Activated CD4-positive, alpha-beta memory T cell treated with anti-CD3 and anti-CD28 coated beads, Interleukin-2, amount 10 ng/mL, durations not matched to agents 7 days and 5 days (primary cell): ENCODE data around the gene RRM1. TPM values are rescaled to one million over a fixed set of nuclear protein-coding genes. Genes with fewer than 3 reads are reported as not detected.
A peak's percentile ranks its signal among the peaks of the same experiment; 100 is the strongest.
"Not testable (repeated sequence)": the region's sequence is repeated elsewhere in the genome, so short reads cannot be mapped to it uniquely, and the experiment has no call there.

ENCODE experiments used
- CTCF ChIA-PET: fragments of 350-600 bp; sonication (Branson Sonifier 250); formaldehyde crosslinking; loops from one replicate; lab custom pipeline; 2021; ENCODE audit warnings: antibody characterized with exemption, inconsistent platforms; lab: Charles Lee
- POLR2A ChIA-PET: fragments of 350-600 bp; sonication (Branson Sonifier 250); formaldehyde crosslinking; loops from one replicate; lab custom pipeline; 2021; ENCODE audit warnings: antibody characterized with exemption; lab: Charles Lee
- DNase-seq: peaks from one replicate; pipeline ENCODE4 v3.0.0-alpha.2; 2020
- H3K27ac Mint-ChIP-seq: one replicate; pipeline ENCODE4 v1.8.0; 2021; ENCODE audit warnings: mild to moderate bottlenecking, mixed read lengths
- H3K27me3 Mint-ChIP-seq: one replicate; pipeline ENCODE4 v1.8.0; 2021; ENCODE audit warnings: mixed read lengths
- H3K36me3 Mint-ChIP-seq: one replicate; pipeline ENCODE4 v1.8.0; 2021; ENCODE audit warnings: low read depth, mixed read lengths
- H3K4me1 Mint-ChIP-seq: one replicate; pipeline ENCODE4 v1.8.0; 2021; ENCODE audit warnings: mixed read lengths
- H3K4me3 Mint-ChIP-seq: one replicate; pipeline ENCODE4 v1.8.0; 2021; ENCODE audit warnings: mild to moderate bottlenecking, mixed read lengths
- H3K9me3 Mint-ChIP-seq: one replicate; pipeline ENCODE4 v1.8.0; 2021; ENCODE audit warnings: mixed read lengths
- total RNA-seq, 2 experiments: library from RNA; stranded (reverse); gene quantifications; one replicate each; pipeline ENCODE4 v1.2.3, GENCODE V29; 2021

Gene RRM1
- total RNA-seq = 100 to 1,000 TPM; 156 to 161 TPM

DNA sequence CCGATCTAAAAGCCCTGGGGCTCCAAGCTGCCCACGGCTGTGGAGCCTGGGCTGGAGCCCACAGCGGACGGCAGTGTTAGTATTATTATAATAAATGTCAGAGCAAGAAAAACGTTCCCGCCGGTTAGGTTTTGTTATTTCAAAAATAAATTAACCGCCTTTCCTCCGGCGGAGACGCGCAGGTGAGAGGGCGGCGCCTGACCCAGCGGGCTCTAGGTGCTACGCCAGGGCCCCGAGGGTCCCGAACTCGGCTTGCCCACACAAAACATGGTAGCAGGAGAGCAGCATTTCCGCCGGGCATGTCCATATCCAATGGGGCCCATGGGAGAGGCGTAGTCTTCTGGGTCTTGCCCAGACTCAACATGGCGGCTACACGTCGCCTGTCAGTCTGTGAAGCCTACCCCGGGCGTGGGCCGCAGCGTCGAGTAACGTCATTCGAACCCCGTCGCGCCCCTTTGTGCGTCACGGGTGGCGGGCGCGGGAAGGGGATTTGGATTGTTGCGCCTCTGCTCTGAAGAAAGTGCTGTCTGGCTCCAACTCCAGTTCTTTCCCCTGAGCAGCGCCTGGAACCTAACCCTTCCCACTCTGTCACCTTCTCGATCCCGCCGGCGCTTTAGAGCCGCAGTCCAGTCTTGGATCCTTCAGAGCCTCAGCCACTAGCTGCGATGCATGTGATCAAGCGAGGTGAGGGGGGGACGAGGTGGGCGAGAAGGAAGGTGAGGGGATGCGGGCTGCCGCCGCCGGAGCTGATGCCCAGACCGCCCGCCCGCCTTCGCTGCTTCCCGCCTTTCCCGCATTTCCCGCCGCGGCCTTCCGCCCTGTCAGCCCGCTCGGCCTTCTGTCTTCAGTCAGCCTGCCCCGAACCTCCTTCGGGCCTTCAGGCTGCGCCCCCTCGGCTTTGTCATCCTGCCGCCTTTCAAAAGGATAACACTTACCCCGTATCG, at the start of gene RRM1:
Gene RRM1, plus strand, starts transcription at position 452 of the 944 bp plus-strand sequence. Its CDS starts 214 bp downstream, at position 666.
- peak within 1 kb of the TSS; percentile 99 for H3K4me3 Mint-ChIP-seq
- CTCF ChIA-PET = interaction anchor here (0.8 to 4.2 kb wide), 6 partner anchors 11 to 258 kb away, joined by 3 to 19 read pairs (median 4); partner anchors contain the start of genes RHOG and STIM1
- no peaks in the 10 kb centered on the region for H3K27me3 Mint-ChIP-seq
- DNase-seq = peak; percentile 94
- no peaks in the 10 kb centered on the region for H3K9me3 Mint-ChIP-seq
- H3K27ac Mint-ChIP-seq = peak within 1 kb of the TSS; percentile 97
- POLR2A ChIA-PET = interaction anchor here (0.6 to 6.5 kb wide), 17 partner anchors 9 to 258 kb away, joined by 3 to 79 read pairs (median 4); partner anchors contain the start of genes RHOG and STIM1
- peaks cover 70% of the 10 kb centered on the region for H3K36me3 Mint-ChIP-seq
- peaks cover 79% of the 10 kb centered on the region for H3K4me1 Mint-ChIP-seq

DNA sequence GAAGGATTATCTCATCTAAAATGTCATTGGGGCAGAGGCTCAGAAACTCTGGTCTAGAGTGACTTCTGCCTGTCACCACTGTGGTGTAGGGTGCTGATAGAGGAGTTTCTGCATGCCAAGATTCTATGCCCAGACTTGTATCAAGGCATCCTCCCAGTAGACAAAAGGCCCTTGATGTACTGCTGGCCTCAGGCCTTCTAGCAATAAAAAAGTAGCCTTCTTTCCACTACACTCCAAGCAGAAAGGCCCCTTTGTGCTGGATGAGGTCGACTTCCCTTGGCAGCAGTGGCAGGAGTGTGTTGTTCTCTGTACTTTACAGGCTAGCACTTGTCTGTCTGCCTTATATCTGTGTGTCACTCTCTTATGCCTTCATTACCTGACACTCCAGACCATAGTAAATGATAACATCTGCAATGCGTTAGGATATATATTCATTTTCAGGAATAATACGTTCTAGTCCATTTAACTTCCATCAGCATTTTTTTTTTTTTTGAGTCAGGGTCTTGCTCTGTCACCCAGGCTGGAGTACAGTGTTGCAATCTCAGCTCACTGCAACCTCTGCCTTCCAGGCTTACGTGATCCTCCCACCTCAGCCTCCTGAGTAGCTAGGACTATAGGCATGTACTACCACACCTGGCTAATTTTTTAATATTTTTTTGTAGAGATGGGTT, 49.5 kb upstream of the RRM1 start:
- CTCF ChIA-PET = interaction anchor here (0.6 to 1.0 kb wide), 3 partner anchors 15 to 190 kb away, joined by 3 read pairs; partner anchors contain the start of gene STIM1
- POLR2A ChIA-PET = interaction anchor here (1.1 kb wide), 1 partner anchor 13 kb away, joined by 3 read pairs; no protein-coding TSS in a partner anchor
- Mint-ChIP-seq H3K4me1 (peaks cover 4% of the 10 kb centered on the region), H3K27me3 (no peaks in the 10 kb centered on the region), H3K27ac (no peak overlapping the region), H3K4me3 (no peak overlapping the region), H3K9me3 (no peaks in the 10 kb centered on the region), H3K36me3 (peaks cover 21% of the 10 kb centered on the region)
- no peak for DNase-seq

DNA sequence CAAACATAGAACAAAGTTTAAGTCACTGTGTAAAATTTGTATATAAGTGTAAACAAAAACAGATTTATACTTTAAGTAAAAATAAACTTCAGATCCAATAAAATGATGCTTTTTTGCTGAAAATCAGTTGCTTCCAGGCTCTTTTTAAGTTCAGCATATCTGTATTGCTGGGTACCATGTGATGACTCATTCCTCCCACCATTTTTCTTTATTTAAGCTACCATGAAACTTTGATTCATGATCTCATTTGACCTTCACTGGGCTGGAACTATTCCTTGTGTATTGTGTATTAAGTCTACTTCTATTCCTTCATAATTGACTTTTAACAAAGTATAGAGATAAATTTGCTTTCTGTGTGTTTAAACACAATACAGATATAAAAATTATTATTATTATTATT, 46.3 kb upstream of the RRM1 start:
- DNase-seq = no peak
- no peak overlapping the region for H3K4me3 Mint-ChIP-seq
- peaks cover 4% of the 10 kb centered on the region for H3K4me1 Mint-ChIP-seq
- CTCF ChIA-PET = interaction anchor here (2.0 kb wide), 1 partner anchor 194 kb away, joined by 11 read pairs; the partner anchor contains the start of gene STIM1
- peaks cover 42% of the 10 kb centered on the region for H3K36me3 Mint-ChIP-seq
- H3K27ac Mint-ChIP-seq = no peak overlapping the region
- no peaks in the 10 kb centered on the region for H3K27me3 Mint-ChIP-seq
- POLR2A ChIA-PET = no interaction called here
- H3K9me3 Mint-ChIP-seq = no peaks in the 10 kb centered on the region

- H3K36me3 Mint-ChIP-seq = peaks cover 42% of the 10 kb centered on the region
- ChIA-PET POLR2A (interaction anchor here (1.1 kb wide), 1 partner anchor 9 kb away, joined by 3 read pairs; no protein-coding TSS in a partner anchor), CTCF (interaction anchor here (1.9 to 2.0 kb wide), 2 partner anchors 106 to 194 kb away, joined by 4 to 11 read pairs; partner anchors contain the start of gene STIM1)
- peaks cover 4% of the 10 kb centered on the region for H3K4me1 Mint-ChIP-seq
- H3K9me3 Mint-ChIP-seq = no peaks in the 10 kb centered on the region
- H3K27me3 Mint-ChIP-seq = no peaks in the 10 kb centered on the region
- H3K27ac Mint-ChIP-seq = no peak overlapping the region
- no peak overlapping the region for H3K4me3 Mint-ChIP-seq
- no peak for DNase-seq
These were observed 45.6 kb upstream of the RRM1 start for GRCh38 chr11:4049006-4049405.

GRCh38 chr11:4050138-4050537, 44.5 kb upstream of the RRM1 start:
- no peaks in the 10 kb centered on the region for H3K27me3 Mint-ChIP-seq
- H3K4me1 Mint-ChIP-seq = peaks cover 2% of the 10 kb centered on the region
- H3K36me3 Mint-ChIP-seq = peaks cover 43% of the 10 kb centered on the region
- CTCF ChIA-PET = interaction anchor here (1.1 to 1.9 kb wide), 2 partner anchors 22 to 107 kb away, joined by 3 to 4 read pairs; no protein-coding TSS in a partner anchor
- DNase-seq = no peak
- no peak overlapping the region for H3K4me3 Mint-ChIP-seq
- POLR2A ChIA-PET = interaction anchor here (1.1 kb wide), 1 partner anchor 8 kb away, joined by 3 read pairs; no protein-coding TSS in a partner anchor
- no peak overlapping the region for H3K27ac Mint-ChIP-seq
- H3K9me3 Mint-ChIP-seq = no peaks in the 10 kb centered on the region

GRCh38 chr11:4053200-4053599, 41.4 kb upstream of the RRM1 start:
- peaks cover 15% of the 10 kb centered on the region for H3K4me1 Mint-ChIP-seq
- DNase-seq, H3K4me3 Mint-ChIP-seq, H3K9me3 Mint-ChIP-seq, H3K27me3 Mint-ChIP-seq, CTCF ChIA-PET, POLR2A ChIA-PET, H3K27ac Mint-ChIP-seq: not testable (repeated sequence)
- peaks cover 60% of the 10 kb centered on the region for H3K36me3 Mint-ChIP-seq

DNA sequence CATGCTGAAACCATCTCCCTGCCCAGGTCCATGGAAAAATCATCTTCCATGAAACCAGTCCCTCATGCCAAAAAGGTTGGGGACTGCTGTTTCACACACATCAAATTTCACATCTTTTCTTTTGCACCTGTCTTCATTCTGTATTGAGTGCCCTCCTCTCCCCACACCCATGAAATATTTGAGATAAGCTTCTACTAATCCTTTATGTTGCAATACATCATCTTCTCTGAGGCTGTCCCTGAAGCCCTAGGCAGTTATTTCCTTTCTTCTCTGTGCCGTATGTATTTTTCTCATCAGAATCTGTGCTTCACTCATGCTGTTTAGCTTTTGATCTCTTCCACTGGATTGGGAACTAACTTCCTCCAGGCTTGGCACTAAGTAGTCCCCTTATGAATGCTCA, 40.0 kb upstream of the RRM1 start:
- H3K36me3 Mint-ChIP-seq = peaks cover 65% of the 10 kb centered on the region
- no peak overlapping the region for H3K27ac Mint-ChIP-seq
- CTCF ChIA-PET = interaction anchor here (2.8 kb wide), 1 partner anchor 18 kb away, joined by 15 read pairs; no protein-coding TSS in a partner anchor
- DNase-seq = no peak
- POLR2A ChIA-PET = interaction anchor here (0.9 kb wide), 1 partner anchor 18 kb away, joined by 3 read pairs; no protein-coding TSS in a partner anchor
- H3K4me3 Mint-ChIP-seq = no peak overlapping the region
- peaks cover 16% of the 10 kb centered on the region for H3K4me1 Mint-ChIP-seq
- H3K27me3 Mint-ChIP-seq = no peaks in the 10 kb centered on the region
- no peaks in the 10 kb centered on the region for H3K9me3 Mint-ChIP-seq

GRCh38 chr11:4059424-4059823, 35.2 kb upstream of the RRM1 start:
- Mint-ChIP-seq H3K27ac (no peak overlapping the region), H3K9me3 (no peaks in the 10 kb centered on the region), H3K36me3 (peaks cover 63% of the 10 kb centered on the region), H3K4me3 (no peak overlapping the region), H3K27me3 (no peaks in the 10 kb centered on the region), H3K4me1 (peaks cover 19% of the 10 kb centered on the region)
- DNase-seq = no peak
- ChIA-PET CTCF (interaction anchor here (0.6 to 2.5 kb wide), 3 partner anchors 14 to 211 kb away, joined by 3 to 10 read pairs (median 9); partner anchors contain the start of gene STIM1), POLR2A (interaction anchor here (0.6 to 0.9 kb wide), 3 partner anchors 165 to 218 kb away, joined by 3 read pairs; partner anchors contain the start of gene STIM1)

DNA sequence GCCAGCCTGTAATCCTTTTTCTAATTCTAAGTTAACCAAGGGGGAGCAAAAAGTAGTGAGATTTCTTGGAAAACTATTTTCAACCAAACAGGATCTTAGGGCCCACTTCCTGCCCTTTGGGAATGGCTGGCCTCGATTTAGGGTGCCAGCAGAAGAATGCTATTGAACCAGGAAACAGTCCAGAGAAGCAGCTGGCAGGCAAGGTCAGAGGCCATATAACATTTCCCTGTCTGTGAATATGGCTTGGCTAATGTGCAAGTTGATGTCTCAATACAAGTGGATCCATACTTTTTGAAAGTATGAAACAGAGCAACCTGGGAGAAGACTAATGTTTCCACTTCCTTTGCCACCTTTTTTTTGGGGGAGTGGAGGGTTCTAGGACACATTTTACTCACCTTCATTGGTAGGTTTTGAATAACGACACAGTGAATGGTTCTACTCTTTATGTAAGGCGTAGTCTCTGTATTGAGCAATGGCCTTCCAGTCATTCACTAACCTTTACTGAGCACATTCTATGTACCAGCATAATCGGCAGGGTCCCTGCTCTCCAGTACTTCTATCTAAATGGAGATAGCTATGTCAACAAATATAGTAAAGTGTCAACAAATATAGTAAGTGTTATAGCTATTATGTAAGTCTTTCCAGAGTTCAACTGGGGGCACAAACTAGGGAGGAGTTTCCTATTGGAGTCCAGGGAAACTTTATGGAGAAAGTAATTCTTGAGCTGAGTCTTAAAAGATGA, 34.2 kb upstream of the RRM1 start:
- Mint-ChIP-seq H3K4me3 (no peak overlapping the region), H3K27me3 (no peaks in the 10 kb centered on the region), H3K36me3 (peaks cover 61% of the 10 kb centered on the region), H3K27ac (no peak overlapping the region), H3K4me1 (peaks cover 25% of the 10 kb centered on the region), H3K9me3 (no peaks in the 10 kb centered on the region)
- DNase-seq = no peak
- POLR2A ChIA-PET = interaction anchor here (1.5 kb wide), 1 partner anchor 206 kb away, joined by 7 read pairs; the partner anchor contains the start of gene STIM1
- CTCF ChIA-PET = interaction anchor here (0.6 to 2.5 kb wide), 6 partner anchors 13 to 219 kb away, joined by 3 to 18 read pairs (median 6); partner anchors contain the start of gene STIM1

DNA sequence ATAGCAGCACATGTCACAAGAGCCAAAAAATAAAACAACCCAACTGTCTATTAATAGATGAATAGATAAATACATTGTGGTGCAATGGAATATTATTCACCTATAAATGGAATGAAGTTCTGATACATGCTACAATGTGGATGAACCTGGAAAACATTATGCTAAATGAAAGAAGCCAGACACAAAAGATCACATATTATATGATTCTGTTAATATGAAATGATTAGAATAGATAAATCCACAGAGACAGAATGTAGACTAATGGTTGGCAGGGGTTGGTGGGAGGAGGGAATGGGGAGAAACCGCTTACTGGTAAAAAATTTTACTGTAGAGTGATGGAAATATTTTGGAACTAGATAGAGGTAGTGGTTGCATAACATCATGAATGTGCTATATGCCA, 32.9 kb upstream of the RRM1 start:
- no peaks in the 10 kb centered on the region for H3K27me3 Mint-ChIP-seq
- no peaks in the 10 kb centered on the region for H3K9me3 Mint-ChIP-seq
- peaks cover 28% of the 10 kb centered on the region for H3K4me1 Mint-ChIP-seq
- ChIA-PET CTCF (interaction anchor here (2.3 to 2.5 kb wide), 3 partner anchors 11 to 213 kb away, joined by 9 to 18 read pairs (median 10); partner anchors contain the start of gene STIM1), POLR2A (interaction anchor here (1.5 kb wide), 1 partner anchor 207 kb away, joined by 7 read pairs; the partner anchor contains the start of gene STIM1)
- no peak for DNase-seq
- H3K4me3 Mint-ChIP-seq = no peak overlapping the region
- no peak overlapping the region for H3K27ac Mint-ChIP-seq
- peaks cover 62% of the 10 kb centered on the region for H3K36me3 Mint-ChIP-seq

DNA sequence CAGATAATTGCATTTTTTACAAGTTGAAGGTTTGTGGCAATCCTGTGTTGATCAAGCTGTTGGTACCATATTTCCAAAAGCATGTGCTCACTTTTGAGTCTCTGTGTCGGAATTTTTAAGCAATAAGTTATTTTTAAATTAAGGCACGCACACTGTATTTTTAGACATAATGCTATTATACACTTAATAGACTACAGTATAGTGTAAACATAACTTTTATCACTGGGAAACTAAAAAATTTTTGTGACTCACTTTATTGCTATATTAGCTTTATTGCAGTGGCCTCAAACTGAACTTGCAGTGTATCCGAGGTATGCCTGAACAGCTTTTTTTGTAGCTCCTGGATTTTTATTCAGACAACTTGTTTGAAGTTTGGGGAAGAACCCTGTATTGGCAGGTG, 31.3 kb upstream of the RRM1 start:
- Mint-ChIP-seq H3K9me3 (no peaks in the 10 kb centered on the region), H3K27me3 (no peaks in the 10 kb centered on the region), H3K36me3 (peaks cover 59% of the 10 kb centered on the region), H3K4me1 (peaks cover 26% of the 10 kb centered on the region), H3K27ac (no peak overlapping the region), H3K4me3 (no peak overlapping the region)
- CTCF ChIA-PET = interaction anchor here (2.9 to 13.4 kb wide), 2 partner anchors 9 to 216 kb away, joined by 20 to 554 read pairs; partner anchors contain the start of genes RHOG and STIM1
- DNase-seq = no peak
- POLR2A ChIA-PET = interaction anchor here (1.1 to 3.1 kb wide), 2 partner anchors 208 to 214 kb away, joined by 3 to 26 read pairs; partner anchors contain the start of gene STIM1
